Measurements from ENCODE around the gene SCARF1.
"Not testable (repeated sequence)": the region's sequence is repeated elsewhere in the genome, so short reads cannot be mapped to it uniquely, and the experiment has no call there.

SCARF1 gene

DNA sequence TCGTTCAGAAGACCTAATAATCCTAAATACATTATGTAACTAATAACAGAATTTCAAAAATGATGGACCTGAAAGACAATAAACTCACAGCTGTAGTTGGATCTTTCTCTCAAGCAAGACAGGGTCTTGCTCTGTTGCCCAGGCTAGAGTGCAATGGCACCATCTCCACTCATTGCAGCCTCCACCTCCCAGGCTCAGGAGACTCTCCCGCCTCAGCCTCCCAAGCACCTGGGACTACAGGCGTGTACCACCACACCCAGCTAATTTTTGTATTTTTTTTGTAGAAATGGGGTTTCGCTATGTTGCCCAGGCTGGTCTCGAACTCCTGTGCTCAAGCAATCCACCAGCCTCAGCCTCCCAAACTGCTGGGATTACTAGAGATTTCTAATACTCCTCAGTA, 18.4 kb upstream of the SCARF1 start:
- not testable (repeated sequence) for H3K4me1 ChIP-seq (ENCODE audit: control insufficient read depth, insufficient read depth, low read length); H3K27ac ChIP-seq (ENCODE audit: insufficient read depth, low read depth, low read length, poor library complexity, severe bottlenecking); H3K27me3 ChIP-seq (ENCODE audit: control insufficient read depth, insufficient read depth, low read length, poor library complexity, severe bottlenecking); H3K4me3 ChIP-seq (ENCODE audit: insufficient read depth, low read depth, low read length); H3K9me3 ChIP-seq (ENCODE audit: control insufficient read depth, low read length)
- peaks cover 55% of the 10 kb centered on the region for H3K36me3 ChIP-seq (ENCODE audit: control insufficient read depth, insufficient read depth, low read length)
- WGBS, 2 experiments: 86 to 96% methylated on average over 4 to 5 of the region's 5 CpGs

DNA sequence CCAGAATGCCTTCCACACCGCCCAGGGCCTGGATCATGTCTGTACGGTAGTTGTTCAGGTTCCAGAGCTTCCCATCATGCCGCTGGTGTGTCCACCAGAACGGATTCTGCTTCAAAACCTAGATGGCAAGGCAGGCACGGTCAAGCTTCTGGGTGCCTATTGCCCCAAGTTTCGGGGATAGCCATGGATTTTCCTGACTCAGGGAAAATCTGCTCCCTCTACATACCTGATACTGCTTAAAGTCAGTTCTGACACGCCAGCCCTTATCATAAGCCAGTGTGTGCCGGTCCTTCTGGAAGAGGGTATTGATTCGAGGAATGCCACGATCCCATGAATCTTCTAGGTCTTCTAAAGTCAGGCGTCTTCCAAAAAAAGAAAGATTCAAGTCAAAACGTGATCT, 15.5 kb upstream of the SCARF1 start:
- H3K27me3 ChIP-seq (ENCODE audit: control insufficient read depth, insufficient read depth, low read length, poor library complexity, severe bottlenecking): no peaks in the 10 kb centered on the region
- WGBS, 2 experiments: 95 to 97% methylated on average over 12 of the region's 12 CpGs
- H3K27ac ChIP-seq (ENCODE audit: insufficient read depth, low read depth, low read length, poor library complexity, severe bottlenecking): no peak overlapping the region
- H3K4me1 ChIP-seq (ENCODE audit: control insufficient read depth, insufficient read depth, low read length): no peaks in the 10 kb centered on the region
- peaks cover 71% of the 10 kb centered on the region for H3K36me3 ChIP-seq (ENCODE audit: control insufficient read depth, insufficient read depth, low read length)
- no peak overlapping the region for H3K4me3 ChIP-seq (ENCODE audit: insufficient read depth, low read depth, low read length)
- H3K9me3 ChIP-seq (ENCODE audit: control insufficient read depth, low read length): no peaks in the 10 kb centered on the region

DNA sequence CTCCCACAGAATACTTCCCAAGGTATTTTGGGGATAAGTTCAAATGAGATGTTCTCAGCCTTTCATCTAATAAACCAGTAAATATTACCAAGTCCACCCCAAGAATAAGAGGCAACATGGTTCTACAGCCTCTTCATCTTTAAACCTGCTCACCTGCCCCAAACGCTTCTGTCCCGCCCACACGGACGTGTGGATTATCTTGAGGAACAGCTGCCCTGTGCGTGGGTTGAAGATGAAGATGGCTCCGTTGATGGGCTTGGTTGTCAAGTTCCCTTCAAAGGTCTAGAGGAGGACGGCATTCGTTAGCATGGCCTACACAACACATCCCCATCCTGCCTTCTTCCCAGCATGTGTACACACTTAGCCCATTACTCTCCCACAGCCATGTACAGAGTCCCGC, 12.6 kb upstream of the SCARF1 start:
- Histone ChIP-seq H3K27ac (ENCODE audit: insufficient read depth, low read depth, low read length, poor library complexity, severe bottlenecking) (no peak overlapping the region), H3K9me3 (ENCODE audit: control insufficient read depth, low read length) (no peaks in the 10 kb centered on the region), H3K4me3 (ENCODE audit: insufficient read depth, low read depth, low read length) (no peak overlapping the region), H3K36me3 (ENCODE audit: control insufficient read depth, insufficient read depth, low read length) (peaks cover 88% of the 10 kb centered on the region), H3K4me1 (ENCODE audit: control insufficient read depth, insufficient read depth, low read length) (no peaks in the 10 kb centered on the region), H3K27me3 (ENCODE audit: control insufficient read depth, insufficient read depth, low read length, poor library complexity, severe bottlenecking) (no peaks in the 10 kb centered on the region)
- WGBS, 2 experiments: 94 to 96% methylated on average over 9 of the region's 9 CpGs

DNA sequence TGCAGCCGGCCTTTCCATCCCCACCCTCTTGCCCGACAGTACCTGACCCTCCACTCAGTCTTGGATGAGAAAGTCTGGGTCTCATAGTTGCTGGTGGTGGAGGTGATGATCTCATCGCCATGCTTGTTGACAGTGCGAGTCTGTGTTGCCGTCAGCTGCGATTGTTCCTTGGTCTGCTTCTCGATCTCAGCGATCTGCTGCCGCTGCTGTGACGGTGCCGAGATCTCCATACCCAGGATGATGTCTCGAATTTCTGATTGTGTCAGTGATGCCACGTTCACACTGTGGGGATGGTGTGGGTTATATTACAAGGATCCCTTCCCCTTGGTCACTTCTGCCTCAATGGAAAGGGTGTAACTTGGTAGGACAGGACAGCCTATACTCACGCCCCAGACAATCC, 8.2 kb upstream of the SCARF1 start:
- Histone ChIP-seq H3K36me3 (ENCODE audit: control insufficient read depth, insufficient read depth, low read length) (peaks cover 74% of the 10 kb centered on the region), H3K4me3 (ENCODE audit: insufficient read depth, low read depth, low read length) (no peak overlapping the region)
- WGBS, 2 experiments: 96 to 98% methylated on average over 14 of the region's 14 CpGs

DNA sequence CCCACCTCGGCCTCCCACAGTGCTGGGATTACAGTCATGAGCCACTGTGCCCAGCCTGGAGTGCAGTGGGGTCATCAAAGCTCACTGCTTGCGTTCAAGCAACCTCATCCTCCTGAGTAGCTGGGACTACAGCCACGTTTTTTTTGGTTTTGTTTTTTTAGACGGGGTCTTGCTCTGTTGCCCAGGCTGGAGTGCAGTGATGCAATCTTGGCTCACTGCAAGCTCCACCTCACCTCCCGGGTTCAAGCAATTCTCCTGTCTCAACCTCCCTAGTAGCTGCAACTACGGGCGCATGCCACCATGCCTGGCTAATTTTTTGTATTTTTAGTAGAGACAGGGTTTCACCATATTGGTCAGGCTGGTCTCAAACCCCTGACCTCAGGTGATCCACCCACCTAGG, 7.3 kb upstream of the SCARF1 start:
- not testable (repeated sequence) for H3K4me1 ChIP-seq (ENCODE audit: control insufficient read depth, insufficient read depth, low read length); H3K4me3 ChIP-seq (ENCODE audit: insufficient read depth, low read depth, low read length); H3K27me3 ChIP-seq (ENCODE audit: control insufficient read depth, insufficient read depth, low read length, poor library complexity, severe bottlenecking); H3K9me3 ChIP-seq (ENCODE audit: control insufficient read depth, low read length); H3K27ac ChIP-seq (ENCODE audit: insufficient read depth, low read depth, low read length, poor library complexity, severe bottlenecking)
- peaks cover 65% of the 10 kb centered on the region for H3K36me3 ChIP-seq (ENCODE audit: control insufficient read depth, insufficient read depth, low read length)
- WGBS, 2 experiments: 91 to 95% methylated on average over 7 of the region's 7 CpGs

More for the DNA sequence above, 8.2 kb upstream of the SCARF1 start:
- Histone ChIP-seq H3K9me3 (ENCODE audit: control insufficient read depth, low read length) (no peaks in the 10 kb centered on the region), H3K27ac (ENCODE audit: insufficient read depth, low read depth, low read length, poor library complexity, severe bottlenecking) (no peak overlapping the region), H3K27me3 (ENCODE audit: control insufficient read depth, insufficient read depth, low read length, poor library complexity, severe bottlenecking) (no peaks in the 10 kb centered on the region), H3K4me1 (ENCODE audit: control insufficient read depth, insufficient read depth, low read length) (peaks cover 4% of the 10 kb centered on the region)

DNA sequence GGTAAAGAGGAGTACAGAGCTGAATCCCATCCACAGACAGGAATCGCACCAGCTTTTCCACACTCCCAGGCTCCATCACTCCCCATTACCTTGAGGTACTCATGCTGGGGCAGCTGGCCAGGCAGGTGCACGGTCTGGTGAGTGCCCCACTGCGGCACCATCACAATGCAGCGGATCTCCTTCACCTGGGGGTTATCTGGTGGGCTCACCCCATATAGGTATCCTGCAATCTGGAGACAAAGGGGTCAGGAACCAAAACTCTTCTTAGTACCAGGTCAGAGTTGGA, 6.0 kb upstream of the SCARF1 start:
- H3K36me3 ChIP-seq (ENCODE audit: control insufficient read depth, insufficient read depth, low read length): peaks cover 52% of the 10 kb centered on the region
- no peak overlapping the region for H3K4me3 ChIP-seq (ENCODE audit: insufficient read depth, low read depth, low read length)
- peaks cover 9% of the 10 kb centered on the region for H3K4me1 ChIP-seq (ENCODE audit: control insufficient read depth, insufficient read depth, low read length)
- H3K27me3 ChIP-seq (ENCODE audit: control insufficient read depth, insufficient read depth, low read length, poor library complexity, severe bottlenecking): peaks cover 11% of the 10 kb centered on the region
- no peaks in the 10 kb centered on the region for H3K9me3 ChIP-seq (ENCODE audit: control insufficient read depth, low read length)
- no peak overlapping the region for H3K27ac ChIP-seq (ENCODE audit: insufficient read depth, low read depth, low read length, poor library complexity, severe bottlenecking)
- 91 to 96% methylated on average over 4 of the region's 4 CpGs for WGBS, 2 experiments

DNA sequence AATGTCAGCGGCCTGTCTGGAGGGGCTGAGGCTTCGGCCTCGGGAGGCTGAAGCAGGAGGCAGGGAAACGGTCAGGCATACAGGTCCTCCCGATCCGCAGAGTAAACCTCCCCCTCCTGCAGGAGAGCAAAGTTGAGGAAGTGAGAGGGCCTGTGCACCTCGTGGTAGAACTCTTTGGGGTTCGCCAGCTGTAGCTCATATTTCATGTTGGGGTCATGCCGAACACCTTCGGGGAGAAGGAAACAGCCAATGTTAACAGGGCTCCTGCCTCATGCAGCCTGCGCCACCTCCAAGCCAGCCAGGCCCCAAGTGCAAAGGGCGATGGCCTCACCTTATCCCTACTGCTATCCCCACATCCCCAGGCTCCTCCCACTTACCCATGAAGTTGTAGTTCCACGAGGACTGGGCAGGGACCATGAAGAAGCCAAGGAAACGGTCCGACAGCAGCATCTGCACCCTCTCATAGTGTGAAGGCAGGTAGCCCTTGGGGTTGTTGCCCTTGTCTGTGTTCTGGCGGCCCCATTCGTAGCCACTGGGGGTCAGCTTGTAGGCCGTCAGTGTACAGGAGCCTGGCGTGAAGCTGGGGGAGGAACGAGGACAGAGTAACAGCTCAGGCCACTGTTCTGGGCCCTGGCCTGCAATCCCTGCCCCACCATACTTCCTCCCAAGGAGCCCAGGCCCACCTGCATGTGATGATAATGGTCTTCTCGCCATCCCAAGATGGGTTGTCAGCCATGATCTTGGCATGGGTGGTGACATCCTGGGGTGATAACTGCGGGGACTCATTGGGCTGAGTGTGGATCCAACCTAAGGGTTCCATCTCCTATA, 5.4 kb upstream of the SCARF1 start:
- H3K36me3 ChIP-seq (ENCODE audit: control insufficient read depth, insufficient read depth, low read length): peaks cover 46% of the 10 kb centered on the region
- no peaks in the 10 kb centered on the region for H3K9me3 ChIP-seq (ENCODE audit: control insufficient read depth, low read length)

DNA sequence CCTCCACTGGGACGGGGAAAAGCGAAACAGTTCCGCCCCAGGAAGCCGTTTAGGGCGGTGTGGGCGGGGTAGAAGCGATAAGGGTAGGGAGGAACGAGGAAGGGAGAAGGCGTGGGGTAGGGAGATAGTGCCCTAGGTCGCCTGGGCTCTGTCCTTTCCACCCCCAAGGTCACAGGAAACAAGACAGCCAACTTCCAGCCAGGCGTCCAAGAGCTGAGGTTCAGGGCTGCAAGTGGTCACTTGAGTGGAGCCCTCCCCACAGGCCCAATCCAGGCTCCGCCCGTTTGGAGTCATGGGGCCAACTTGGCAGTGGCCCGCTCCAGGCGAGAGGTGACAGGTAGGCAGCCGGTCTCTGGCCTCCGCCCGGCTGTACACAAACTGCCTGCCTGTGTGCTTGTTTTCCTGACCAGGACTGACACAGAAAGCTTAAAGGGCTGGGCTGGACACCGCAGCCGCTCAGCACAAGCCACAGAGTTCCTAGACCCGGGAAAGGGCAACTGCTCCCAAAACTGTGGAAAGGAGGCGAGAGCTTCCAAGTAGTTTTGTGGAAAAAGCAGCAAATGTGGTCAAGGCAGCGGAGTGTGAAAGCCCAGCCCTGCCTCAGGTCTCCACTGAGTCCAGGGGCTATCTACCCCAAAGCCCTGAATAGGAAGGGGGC, 4.4 kb upstream of the SCARF1 start, which contains the start of gene RILP:
RILP (minus strand) TSS at position 23 of the 658 bp plus-strand sequence. CDS start 62 bp downstream, outside the sequence.
- Histone ChIP-seq H3K4me3 (ENCODE audit: insufficient read depth, low read depth, low read length) (peak within 1 kb of the TSS; percentile 50), H3K27me3 (ENCODE audit: control insufficient read depth, insufficient read depth, low read length, poor library complexity, severe bottlenecking) (peaks cover 19% of the 10 kb centered on the region), H3K36me3 (ENCODE audit: control insufficient read depth, insufficient read depth, low read length) (peaks cover 40% of the 10 kb centered on the region), H3K27ac (ENCODE audit: insufficient read depth, low read depth, low read length, poor library complexity, severe bottlenecking) (peak within 1 kb of the TSS; percentile 69), H3K9me3 (ENCODE audit: control insufficient read depth, low read length) (no peaks in the 10 kb centered on the region), H3K4me1 (ENCODE audit: control insufficient read depth, insufficient read depth, low read length) (peaks cover 22% of the 10 kb centered on the region)
- WGBS, 2 experiments: 43% methylated on average over 23 of the region's 23 CpGs

More for the DNA sequence above, 5.4 kb upstream of the SCARF1 start:
- no peak overlapping the region for H3K27ac ChIP-seq (ENCODE audit: insufficient read depth, low read depth, low read length, poor library complexity, severe bottlenecking)
- H3K27me3 ChIP-seq (ENCODE audit: control insufficient read depth, insufficient read depth, low read length, poor library complexity, severe bottlenecking): peaks cover 14% of the 10 kb centered on the region
- 94 to 95% methylated on average over 22 of the region's 22 CpGs for WGBS, 2 experiments
- H3K4me3 ChIP-seq (ENCODE audit: insufficient read depth, low read depth, low read length): no peak overlapping the region
- H3K4me1 ChIP-seq (ENCODE audit: control insufficient read depth, insufficient read depth, low read length): peaks cover 13% of the 10 kb centered on the region

DNA sequence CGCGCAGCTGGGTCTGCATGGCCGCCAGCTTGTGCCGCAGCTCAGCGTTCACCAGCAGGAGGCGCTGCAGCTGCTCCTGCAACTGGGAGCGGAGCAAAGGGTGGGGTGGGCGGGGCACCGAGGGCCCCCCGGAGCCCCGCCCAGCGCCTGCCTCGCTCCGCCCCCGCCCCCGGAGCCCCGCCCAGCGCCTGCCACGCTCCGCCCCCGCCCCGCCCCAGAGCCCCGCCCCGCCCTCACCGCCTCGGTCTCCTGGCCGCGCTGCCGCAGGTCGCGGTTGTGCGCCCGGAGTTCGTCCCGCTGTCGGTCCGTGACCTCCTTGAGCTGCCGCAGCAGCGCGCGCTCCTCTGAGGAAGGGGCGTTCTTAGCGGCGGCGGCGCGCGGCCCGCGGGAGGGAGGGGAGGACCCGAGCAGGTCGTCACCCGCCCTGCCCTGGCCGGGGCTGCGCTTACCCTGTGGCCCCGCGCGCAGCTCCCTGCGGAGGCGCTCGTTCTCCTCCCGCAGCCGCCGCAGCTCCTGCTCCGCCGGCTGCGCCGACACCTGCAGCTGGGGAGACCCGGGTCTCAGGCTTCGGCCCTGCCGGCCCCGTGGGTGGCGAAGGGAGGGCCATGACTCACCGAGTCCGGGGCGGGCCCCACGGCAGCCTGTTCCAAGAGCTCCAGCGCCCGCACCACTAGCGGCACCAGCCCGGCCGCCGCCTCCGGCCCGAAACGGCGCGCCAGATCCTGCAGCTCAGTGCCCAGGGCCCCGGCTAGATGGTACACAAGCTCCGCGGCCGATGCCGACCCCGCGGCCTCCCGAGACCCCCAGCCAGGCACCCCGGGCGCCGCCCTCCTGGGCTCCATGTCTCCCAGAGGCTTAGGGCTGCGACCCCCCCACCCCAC, 3.7 kb upstream of the SCARF1 start:
- Histone ChIP-seq H3K36me3 (ENCODE audit: control insufficient read depth, insufficient read depth, low read length) (peaks cover 35% of the 10 kb centered on the region), H3K27ac (ENCODE audit: insufficient read depth, low read depth, low read length, poor library complexity, severe bottlenecking) (peak overlapping the region; percentile 69), H3K27me3 (ENCODE audit: control insufficient read depth, insufficient read depth, low read length, poor library complexity, severe bottlenecking) (peaks cover 27% of the 10 kb centered on the region), H3K4me3 (ENCODE audit: insufficient read depth, low read depth, low read length) (peak overlapping the region; percentile 50), H3K9me3 (ENCODE audit: control insufficient read depth, low read length) (no peaks in the 10 kb centered on the region), H3K4me1 (ENCODE audit: control insufficient read depth, insufficient read depth, low read length) (peaks cover 25% of the 10 kb centered on the region)
- 1% methylated on average over 100 of the region's 100 CpGs for WGBS, 2 experiments

Data from ectodermal cell (in vitro differentiated cells).